B cell (primary cell): Measurements from ENCODE around the gene TSTD1. TPM values are rescaled to one million over a fixed set of nuclear protein-coding genes. Genes with fewer than 3 reads are reported as not detected.

Experiments
- ATAC-seq: fragments of 200-7000 bp; cut with Tn5 transposase; one replicate; pipeline ENCODE4 v1.10.0; 2021; ENCODE audit warnings: low read depth, mild to moderate bottlenecking, moderate number of reproducible peaks, moderate library complexity
- CTCF ChIA-PET: fragments of 350-600 bp; sonication (Branson Sonifier 250); formaldehyde crosslinking; loops from one replicate; lab custom pipeline; 2021; ENCODE audit warnings: antibody characterized with exemption, inconsistent platforms; lab: Charles Lee
- POLR2A ChIA-PET: fragments of 350-600 bp; sonication (Branson Sonifier 250); formaldehyde crosslinking; loops from one replicate; lab custom pipeline; 2021; ENCODE audit warnings: antibody characterized with exemption; lab: Charles Lee
- DNase-seq: peaks from one replicate; pipeline ENCODE4 v3.0.0; 2013
- H2AFZ ChIP-seq: 2 replicates; pipeline ENCODE4 v1.6.1; 2012; ENCODE audit warnings: mild to moderate bottlenecking, low read depth, low read length; ENCODE audit not compliant: insufficient read depth, poor library complexity, severe bottlenecking
- H3K27ac ChIP-seq, 2 donors: 1 replicate in 1 of 2; 2 replicates in 1 of 2; pipeline ENCODE4 v1.5.1; 2012 to 2013; ENCODE audit warnings: low read length in 2 of 2, mild to moderate bottlenecking in 2 of 2, moderate library complexity in 1 of 2
- H3K27me3 ChIP-seq, 4 experiments: fragments of 200-600 bp in 1 of 4; sonication (generic) in 1 of 4; replicated peaks in 1 of 4; 1 replicate in 2 of 4; 2 replicates in 2 of 4; pipeline versions ENCODE4 v1.6.1 to v1.7.0; 2013 to 2016; ENCODE audit warnings: low read length in 3 of 4, mild to moderate bottlenecking in 2 of 4, mixed read lengths in 1 of 4, moderate library complexity in 1 of 4; ENCODE audit not compliant: insufficient read depth in 4 of 4, control insufficient read depth in 3 of 4; ENCODE audit errors: control extremely low read depth in 1 of 4
- H3K36me3 ChIP-seq, 2 experiments: replicated peaks in 1 of 2; 1 replicate in 1 of 2; 2 replicates in 1 of 2; pipeline versions ENCODE4 v1.6.1 to v1.7.1; 2013; ENCODE audit warnings: low read length in 1 of 2; ENCODE audit not compliant: insufficient read depth in 2 of 2, control insufficient read depth in 1 of 2; ENCODE audit errors: control extremely low read depth in 1 of 2, extremely low read depth in 1 of 2
- H3K4me1 ChIP-seq, 2 donors: fragments of 200-600 bp in 1 of 2; sonication (generic) in 1 of 2; 1 replicate in 1 of 2; 2 replicates in 1 of 2; pipeline versions ENCODE4 v1.5.1 to v1.6.1; 2013 to 2017; ENCODE audit warnings: low read length in 2 of 2; ENCODE audit not compliant: control insufficient read depth in 2 of 2, insufficient read depth in 2 of 2
- H3K4me2 ChIP-seq: replicated peaks from 2 replicates; pipeline ENCODE3; 2012; ENCODE audit warnings: mild to moderate bottlenecking, low read depth, low read length; ENCODE audit not compliant: poor library complexity, severe bottlenecking
- H3K4me3 ChIP-seq, 5 experiments: fragments of 200-600 bp in 1 of 5; sonication (generic) in 1 of 5; 1 replicate in 3 of 5; 2 replicates in 2 of 5; pipeline versions ENCODE4 v1.5.1 to v1.7.0; 2011 to 2016; ENCODE audit warnings: low read length in 4 of 5, mild to moderate bottlenecking in 4 of 5, low read depth in 2 of 5, control low read depth in 1 of 5, moderate library complexity in 1 of 5; ENCODE audit not compliant: insufficient read depth in 1 of 5; ENCODE audit errors: control extremely low read depth in 1 of 5, extremely low read depth in 1 of 5
- H3K79me2 ChIP-seq: fragments of 200-600 bp; sonication (generic); one replicate; pipeline ENCODE4 v1.6.0; 2016; ENCODE audit warnings: low read length; ENCODE audit not compliant: control insufficient read depth, insufficient read depth
- H3K9ac ChIP-seq: fragments of 200-600 bp; sonication (generic); 2 replicates; pipeline ENCODE4 v1.6.1; 2017; ENCODE audit warnings: mild to moderate bottlenecking, low read length, moderate library complexity
- H3K9me3 ChIP-seq, 3 donors: one replicate each; pipeline versions ENCODE4 v1.6.1 to v1.7.1; 2013; ENCODE audit warnings: low read length in 2 of 3; ENCODE audit not compliant: control insufficient read depth in 2 of 3, insufficient read depth in 1 of 3; ENCODE audit errors: control extremely low read depth in 1 of 3
- H4K20me1 ChIP-seq: 2 replicates; pipeline ENCODE4 v1.6.0; 2012; ENCODE audit warnings: mild to moderate bottlenecking, low read length; ENCODE audit not compliant: insufficient read depth, control insufficient read depth, poor library complexity, severe bottlenecking
- H3K27ac Mint-ChIP-seq: one replicate; pipeline ENCODE4 v1.8.0; 2021; ENCODE audit warnings: mixed read lengths
- H3K27me3 Mint-ChIP-seq: one replicate; pipeline ENCODE4 v1.8.0; 2021; ENCODE audit warnings: mixed read lengths
- H3K4me1 Mint-ChIP-seq: one replicate; pipeline ENCODE4 v1.8.0; 2021; ENCODE audit warnings: mixed read lengths
- H3K4me3 Mint-ChIP-seq: one replicate; pipeline ENCODE4 v1.8.0; 2021; ENCODE audit warnings: mixed read lengths
- H3K9me3 Mint-ChIP-seq: one replicate; pipeline ENCODE4 v1.8.0; 2022; ENCODE audit warnings: mixed read lengths; ENCODE audit not compliant: insufficient read depth
- EZH2 ChIP-seq: IDR thresholded peaks from 2 replicates; pipeline ENCODE4 v1.6.1; 2012; ENCODE audit warnings: borderline replicate concordance, low read depth, mild to moderate bottlenecking, moderate library complexity, low read length; ENCODE audit not compliant: insufficient read depth, poor library complexity, severe bottlenecking
- WGBS: methylation state at CpG from one replicate; pipeline ENCODE4 v1.1.5; 2013; ENCODE audit warnings: missing lambda C conversion rate; ENCODE audit not compliant: insufficient coverage; 5-methylcytosine and 5-hydroxymethylcytosine counted together
- intact Hi-C: fragments of 100-400 bp; cut with micrococcal nuclease; formaldehyde crosslinking; loops from one replicate; pipeline ENCODE4 v1.10.0; 2022
- polyA plus RNA-seq: library from polyadenylated mRNA; depleted of rRNA; stranded (reverse); fragments of >200 nt; gene quantifications from 2 replicates; pipeline ENCODE4 v1.2.3, GENCODE V29; 2012
- total RNA-seq, 2 donors: library from RNA; stranded (reverse); fragments of 120-200 nt in 1 of 2; gene quantifications; 1 replicate in 1 of 2; 2 replicates in 1 of 2; pipeline versions ENCODE4 v1.2.3 to v1.2.4, GENCODE V29; 2013 to 2022
- TF ChIP-seq, protein P1 (sequence below): fragments of 200-600 bp; IDR thresholded peaks from one replicate; pipeline ENCODE4 v1.8.0; 2022; ENCODE audit warnings: antibody characterized with exemption, mild to moderate bottlenecking

The TSTD1 gene
- total and polyA plus RNA-seq, 2 donors (not counting 1 experiment from before 2014, with no cell fraction given): 85.6 to 242 TPM

DNA sequence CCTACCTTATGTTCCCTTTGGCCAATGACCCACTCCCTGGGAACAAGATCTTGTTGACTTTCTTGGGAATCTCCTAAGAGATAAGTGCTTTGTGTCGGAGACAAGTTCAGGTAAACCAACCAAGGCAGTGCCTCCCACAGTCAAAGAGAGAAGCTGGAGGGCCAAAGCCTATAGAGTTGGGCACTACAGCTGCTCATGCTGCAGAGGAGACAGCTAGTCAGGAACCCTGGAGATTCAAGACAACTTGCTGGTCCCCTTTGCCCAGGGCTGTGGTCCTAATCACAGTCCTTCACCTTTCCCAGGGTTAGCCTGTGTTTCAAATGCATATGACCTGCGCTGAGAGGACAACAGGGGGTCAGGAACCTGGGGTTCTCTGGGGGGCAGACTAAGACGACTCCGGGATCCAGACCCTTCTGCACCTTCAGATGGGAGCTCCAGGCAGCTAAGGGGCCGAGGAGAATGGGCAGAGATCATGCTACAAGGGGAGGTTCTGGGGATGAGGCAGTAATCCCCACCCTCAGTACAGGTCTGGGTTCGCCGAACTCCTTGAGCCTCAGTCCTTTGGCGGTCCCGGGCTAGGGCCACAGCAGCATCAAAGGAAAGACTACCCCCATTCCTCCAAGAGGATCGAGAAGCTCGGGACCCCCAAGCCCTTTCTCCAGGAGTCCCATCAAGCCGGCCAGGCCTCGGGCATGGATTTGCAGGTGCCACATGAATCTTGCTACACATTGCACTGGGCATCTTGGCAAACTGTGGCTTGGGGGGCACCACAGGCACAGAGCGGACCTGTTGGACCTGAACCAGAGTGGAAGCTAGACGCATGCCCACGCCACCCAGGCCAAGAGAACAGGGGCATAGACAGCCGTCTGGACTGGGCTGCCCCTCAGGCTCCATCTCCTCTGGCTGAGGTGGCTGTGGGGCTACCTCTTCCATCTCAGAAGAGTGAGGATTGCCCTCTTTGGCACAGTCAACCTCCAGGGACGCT lies 9.0 kb upstream of the TSTD1 start:
- Histone ChIP-seq H3K36me3 (peaks cover 3 to 60% of the 10 kb centered on the region in 2 experiments), H3K27me3 (no peaks in the 10 kb centered on the region), H2AFZ (no peak overlapping the region), H3K27ac (peak overlapping the region; percentile 99), H3K4me3 (peak overlapping the region in 1 of 5 experiments; percentile 95), H3K9ac (peak overlapping the region; percentile 95), H3K79me2 (peaks cover 45% of the 10 kb centered on the region), H3K4me2 (peak overlapping the region; percentile 92), H3K9me3 (no peaks in the 10 kb centered on the region), H4K20me1 (peaks cover 8% of the 10 kb centered on the region), H3K4me1 (peaks cover 37 to 50% of the 10 kb centered on the region in 2 donors)
- H3K4me1 Mint-ChIP-seq: peaks cover 52% of the 10 kb centered on the region
- DNase-seq (no peak), ATAC-seq (no peak)
- intact Hi-C loops: loop anchor here (10.0 kb wide), 3 partner anchors 53 to 1123 kb away; partner anchors contain the start of genes COPA, NCSTN and TAGLN2
- peak overlapping the region; percentile 100 for H3K27ac Mint-ChIP-seq
- H3K27me3 Mint-ChIP-seq: no peaks in the 10 kb centered on the region
- H3K4me3 Mint-ChIP-seq: peak overlapping the region; percentile 99
- POLR2A ChIA-PET: interaction anchor here (0.9 to 5.1 kb wide), 6 partner anchors 10 to 85 kb away, joined by 3 to 108 read pairs (median 13); partner anchors contain the start of genes ARHGAP30, DEDD and TSTD1
- CTCF ChIA-PET: interaction anchor here (0.8 to 10.4 kb wide), 14 partner anchors 7 to 179 kb away, joined by 3 to 127 read pairs (median 7); partner anchors contain the start of genes ARHGAP30, F11R, KLHDC9 and TOMM40L
- TF ChIP-seq EZH2: no peak
- TF ChIP-seq, protein P1, sequence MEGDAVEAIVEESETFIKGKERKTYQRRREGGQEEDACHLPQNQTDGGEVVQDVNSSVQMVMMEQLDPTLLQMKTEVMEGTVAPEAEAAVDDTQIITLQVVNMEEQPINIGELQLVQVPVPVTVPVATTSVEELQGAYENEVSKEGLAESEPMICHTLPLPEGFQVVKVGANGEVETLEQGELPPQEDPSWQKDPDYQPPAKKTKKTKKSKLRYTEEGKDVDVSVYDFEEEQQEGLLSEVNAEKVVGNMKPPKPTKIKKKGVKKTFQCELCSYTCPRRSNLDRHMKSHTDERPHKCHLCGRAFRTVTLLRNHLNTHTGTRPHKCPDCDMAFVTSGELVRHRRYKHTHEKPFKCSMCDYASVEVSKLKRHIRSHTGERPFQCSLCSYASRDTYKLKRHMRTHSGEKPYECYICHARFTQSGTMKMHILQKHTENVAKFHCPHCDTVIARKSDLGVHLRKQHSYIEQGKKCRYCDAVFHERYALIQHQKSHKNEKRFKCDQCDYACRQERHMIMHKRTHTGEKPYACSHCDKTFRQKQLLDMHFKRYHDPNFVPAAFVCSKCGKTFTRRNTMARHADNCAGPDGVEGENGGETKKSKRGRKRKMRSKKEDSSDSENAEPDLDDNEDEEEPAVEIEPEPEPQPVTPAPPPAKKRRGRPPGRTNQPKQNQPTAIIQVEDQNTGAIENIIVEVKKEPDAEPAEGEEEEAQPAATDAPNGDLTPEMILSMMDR: no peak
- H3K9me3 Mint-ChIP-seq: no peaks in the 10 kb centered on the region
- WGBS: 99% methylated on average over 17 of the region's 18 CpGs
